Ishikawa (cell line): ENCODE measurements around the gene THRA.

Experiments used
- CREB1 ChIP-seq: IDR thresholded peaks from 2 replicates; pipeline ENCODE4 v1.6.1; 2012; ENCODE audit warnings: low read depth
- RAD21 ChIP-seq: IDR thresholded peaks from 2 replicates; pipeline ENCODE4 v1.6.1; 2012; ENCODE audit warnings: low read depth
- TCF12 ChIP-seq: IDR thresholded peaks from 2 replicates; pipeline ENCODE4 v1.6.1; 2012; ENCODE audit warnings: low read depth
- YY1 ChIP-seq: IDR thresholded peaks from 2 replicates; pipeline ENCODE4 v1.6.1; 2012; ENCODE audit warnings: low read depth
- TF ChIP-seq, protein P1 (sequence below): IDR thresholded peaks from 2 replicates; pipeline ENCODE4 v1.6.1; 2012

DNA sequence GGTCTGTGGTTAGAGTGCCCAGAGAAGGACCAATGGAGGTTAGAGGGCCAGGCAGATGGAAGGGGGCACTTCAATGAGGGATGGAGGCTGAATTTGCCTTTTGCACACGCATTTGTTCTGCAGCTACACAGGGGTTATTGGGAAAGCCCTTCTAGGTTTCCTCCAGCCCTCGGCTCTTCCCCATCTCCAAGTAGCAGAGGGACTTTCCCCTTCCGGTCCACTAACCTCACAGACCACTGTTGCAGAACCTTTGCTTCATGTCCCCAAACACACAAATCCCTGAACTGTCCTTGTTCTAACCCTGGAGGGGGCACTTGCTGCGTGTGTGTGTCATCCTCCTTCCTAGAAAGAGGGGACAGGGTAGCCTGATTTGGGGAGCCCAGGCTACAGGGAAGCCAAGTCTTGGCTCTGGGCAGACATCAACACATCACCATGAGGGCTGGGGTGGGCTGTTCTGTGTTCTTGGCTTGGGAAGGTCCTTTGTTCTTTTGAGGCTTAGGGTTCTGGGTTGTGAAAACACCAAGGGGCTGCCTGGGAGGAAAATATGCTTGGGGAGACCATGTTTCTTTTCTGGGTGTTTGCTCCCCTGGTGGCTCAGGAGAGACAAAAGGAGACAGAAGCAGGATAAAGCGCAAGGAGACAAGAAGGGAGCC is 44.9 kb downstream of the THRA start:
- TF ChIP-seq RAD21 (no peak), YY1 (no peak), CREB1 (no peak), TCF12 (no peak)
- TF ChIP-seq, protein P1, sequence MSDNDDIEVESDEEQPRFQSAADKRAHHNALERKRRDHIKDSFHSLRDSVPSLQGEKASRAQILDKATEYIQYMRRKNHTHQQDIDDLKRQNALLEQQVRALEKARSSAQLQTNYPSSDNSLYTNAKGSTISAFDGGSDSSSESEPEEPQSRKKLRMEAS = no peak
